Neural cell (in vitro differentiated cells): ENCODE measurements around the gene ZNF536.

ENCODE experiments used
- EP300 ChIP-seq: fragments of 450-650 bp; conservative IDR thresholded peaks from 2 replicates; pipeline ENCODE4 v1.6.1; 2014; ENCODE audit warnings: antibody characterized with exemption, mild to moderate bottlenecking, moderate library complexity; ENCODE audit not compliant: poor library complexity, severe bottlenecking
- EZH2 ChIP-seq: fragments of 200-600, 300-800 bp; shearing (Covaris generic), sonication (generic); IDR thresholded peaks from 2 replicates; pipeline ENCODE4 v1.6.1; 2014; ENCODE audit warnings: antibody characterized with exemption, low read length, borderline replicate concordance, mild to moderate bottlenecking; ENCODE audit not compliant: insufficient read depth, poor library complexity, severe bottlenecking
- POLR2AphosphoS5 ChIP-seq: IDR thresholded peaks from 2 replicates; pipeline ENCODE4 v1.6.1; 2012
- TF ChIP-seq, protein P1 (sequence below): fragments of 450-650 bp; IDR thresholded peaks from 2 replicates; pipeline ENCODE4 v1.5.1; 2014; ENCODE audit warnings: antibody characterized with exemption, mild to moderate bottlenecking, moderate library complexity; ENCODE audit not compliant: poor library complexity, severe bottlenecking
- TF ChIP-seq, protein P2 (sequence below): IDR thresholded peaks from 2 replicates; pipeline ENCODE4 v1.6.1; 2012; ENCODE audit warnings: borderline replicate concordance

DNA sequence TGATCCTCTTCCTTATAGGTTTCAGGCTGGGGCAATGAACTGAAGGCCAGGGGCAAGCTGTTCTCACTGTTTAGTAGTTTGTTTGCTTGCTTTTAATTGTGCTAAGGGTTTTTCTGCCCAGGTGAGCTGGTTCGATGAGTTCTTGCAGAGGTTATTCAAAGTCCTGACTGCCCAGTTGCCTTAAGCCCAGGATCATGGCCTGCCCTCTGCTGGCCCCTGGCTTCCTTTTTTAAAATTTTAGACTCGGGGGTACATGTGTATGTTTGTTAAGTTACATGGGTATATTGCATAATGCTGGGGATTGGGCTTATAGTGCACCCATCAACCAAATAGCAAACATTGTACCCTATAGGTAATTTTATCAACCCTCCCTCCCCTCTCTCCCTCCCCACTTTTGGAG lies 65.7 kb downstream of the ZNF536 start:
- TF ChIP-seq, protein P1, sequence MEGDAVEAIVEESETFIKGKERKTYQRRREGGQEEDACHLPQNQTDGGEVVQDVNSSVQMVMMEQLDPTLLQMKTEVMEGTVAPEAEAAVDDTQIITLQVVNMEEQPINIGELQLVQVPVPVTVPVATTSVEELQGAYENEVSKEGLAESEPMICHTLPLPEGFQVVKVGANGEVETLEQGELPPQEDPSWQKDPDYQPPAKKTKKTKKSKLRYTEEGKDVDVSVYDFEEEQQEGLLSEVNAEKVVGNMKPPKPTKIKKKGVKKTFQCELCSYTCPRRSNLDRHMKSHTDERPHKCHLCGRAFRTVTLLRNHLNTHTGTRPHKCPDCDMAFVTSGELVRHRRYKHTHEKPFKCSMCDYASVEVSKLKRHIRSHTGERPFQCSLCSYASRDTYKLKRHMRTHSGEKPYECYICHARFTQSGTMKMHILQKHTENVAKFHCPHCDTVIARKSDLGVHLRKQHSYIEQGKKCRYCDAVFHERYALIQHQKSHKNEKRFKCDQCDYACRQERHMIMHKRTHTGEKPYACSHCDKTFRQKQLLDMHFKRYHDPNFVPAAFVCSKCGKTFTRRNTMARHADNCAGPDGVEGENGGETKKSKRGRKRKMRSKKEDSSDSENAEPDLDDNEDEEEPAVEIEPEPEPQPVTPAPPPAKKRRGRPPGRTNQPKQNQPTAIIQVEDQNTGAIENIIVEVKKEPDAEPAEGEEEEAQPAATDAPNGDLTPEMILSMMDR: no peak
- no peak for TF ChIP-seq POLR2AphosphoS5
- TF ChIP-seq, protein P2, sequence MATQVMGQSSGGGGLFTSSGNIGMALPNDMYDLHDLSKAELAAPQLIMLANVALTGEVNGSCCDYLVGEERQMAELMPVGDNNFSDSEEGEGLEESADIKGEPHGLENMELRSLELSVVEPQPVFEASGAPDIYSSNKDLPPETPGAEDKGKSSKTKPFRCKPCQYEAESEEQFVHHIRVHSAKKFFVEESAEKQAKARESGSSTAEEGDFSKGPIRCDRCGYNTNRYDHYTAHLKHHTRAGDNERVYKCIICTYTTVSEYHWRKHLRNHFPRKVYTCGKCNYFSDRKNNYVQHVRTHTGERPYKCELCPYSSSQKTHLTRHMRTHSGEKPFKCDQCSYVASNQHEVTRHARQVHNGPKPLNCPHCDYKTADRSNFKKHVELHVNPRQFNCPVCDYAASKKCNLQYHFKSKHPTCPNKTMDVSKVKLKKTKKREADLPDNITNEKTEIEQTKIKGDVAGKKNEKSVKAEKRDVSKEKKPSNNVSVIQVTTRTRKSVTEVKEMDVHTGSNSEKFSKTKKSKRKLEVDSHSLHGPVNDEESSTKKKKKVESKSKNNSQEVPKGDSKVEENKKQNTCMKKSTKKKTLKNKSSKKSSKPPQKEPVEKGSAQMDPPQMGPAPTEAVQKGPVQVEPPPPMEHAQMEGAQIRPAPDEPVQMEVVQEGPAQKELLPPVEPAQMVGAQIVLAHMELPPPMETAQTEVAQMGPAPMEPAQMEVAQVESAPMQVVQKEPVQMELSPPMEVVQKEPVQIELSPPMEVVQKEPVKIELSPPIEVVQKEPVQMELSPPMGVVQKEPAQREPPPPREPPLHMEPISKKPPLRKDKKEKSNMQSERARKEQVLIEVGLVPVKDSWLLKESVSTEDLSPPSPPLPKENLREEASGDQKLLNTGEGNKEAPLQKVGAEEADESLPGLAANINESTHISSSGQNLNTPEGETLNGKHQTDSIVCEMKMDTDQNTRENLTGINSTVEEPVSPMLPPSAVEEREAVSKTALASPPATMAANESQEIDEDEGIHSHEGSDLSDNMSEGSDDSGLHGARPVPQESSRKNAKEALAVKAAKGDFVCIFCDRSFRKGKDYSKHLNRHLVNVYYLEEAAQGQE: no peak
- no peak for TF ChIP-seq EP300
- TF ChIP-seq EZH2: no peak
